HG02852 (cell line): ENCODE measurements around the gene PLEKHM3.
"Not testable (repeated sequence)": the region's sequence is repeated elsewhere in the genome, so short reads cannot be mapped to it uniquely, and the experiment has no call there.

Experiments used
- ATAC-seq: cut with Tn5 transposase; IDR thresholded peaks from one replicate; pipeline ENCODE4 v1.9.1; 2021; ENCODE audit warnings: mild to moderate bottlenecking, moderate library complexity; ENCODE audit not compliant: unreplicated experiment

The PLEKHM3 gene

GRCh38 chr2:208037564-208038487, 12.5 kb upstream of the PLEKHM3 start:
- no peak for ATAC-seq

DNA sequence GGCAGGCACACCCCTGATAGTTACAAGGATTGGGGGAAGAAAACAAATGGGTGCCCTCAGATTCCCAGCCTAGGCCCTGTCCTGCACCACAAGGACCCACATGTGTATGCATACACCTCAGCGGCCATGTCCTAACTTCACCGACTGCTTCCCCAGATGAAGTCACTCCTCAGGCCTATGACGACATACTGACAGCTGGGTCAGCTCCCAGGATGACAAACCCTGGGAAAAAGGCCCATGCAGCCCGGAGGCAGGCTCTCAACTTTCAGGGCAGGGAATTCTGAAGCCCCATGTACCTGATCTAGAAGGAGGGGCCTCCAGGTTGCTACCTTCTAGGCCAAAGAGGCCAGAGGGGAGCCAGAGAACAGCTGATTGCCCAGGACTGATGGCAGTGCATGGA, 11.0 kb upstream of the PLEKHM3 start:
- no peak for ATAC-seq

GRCh38 chr2:208034503-208035140, 9.3 kb upstream of the PLEKHM3 start:
- ATAC-seq: no peak

DNA sequence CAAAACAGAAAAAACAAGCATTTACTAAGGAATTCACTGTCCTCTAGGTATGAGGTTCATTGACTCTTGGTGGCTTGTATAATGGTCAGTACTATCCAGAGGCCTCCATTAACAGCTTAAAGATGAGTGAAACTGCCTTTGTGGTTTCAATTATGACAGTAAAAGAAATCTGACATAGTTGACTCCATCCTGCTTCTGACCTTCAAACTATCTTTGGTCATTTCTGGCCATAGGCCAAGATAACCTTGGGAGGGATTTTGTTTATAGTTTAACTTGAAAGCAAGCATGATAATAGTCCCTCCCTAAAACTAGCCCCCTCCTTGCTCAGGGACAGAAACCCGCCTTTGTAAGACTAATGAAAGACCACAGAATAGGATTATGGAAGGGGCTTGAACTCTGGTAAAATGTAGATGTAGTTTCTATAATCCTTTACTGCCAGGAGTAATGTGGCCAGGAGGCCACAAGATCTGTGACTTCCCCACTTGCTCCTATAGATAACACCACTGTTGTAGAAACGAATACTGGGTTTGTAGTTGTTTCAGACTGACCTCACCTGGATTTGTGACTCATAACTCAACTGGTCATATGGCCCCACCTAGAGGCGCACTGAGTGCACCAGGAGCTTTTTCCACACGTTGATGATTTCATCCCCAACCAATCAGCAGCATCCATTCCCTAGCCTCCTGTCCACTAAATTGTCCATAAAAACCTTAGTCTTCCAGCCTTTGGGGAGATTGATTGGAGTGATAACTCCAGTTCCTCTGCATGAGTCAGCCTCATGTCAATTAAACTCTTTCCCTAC, 8.6 kb upstream of the PLEKHM3 start:
- peak; percentile 91 for ATAC-seq

GRCh38 chr2:208031608-208032019, 6.3 kb upstream of the PLEKHM3 start:
- ATAC-seq: no peak

GRCh38 chr2:208025814-208026184, 472 bp upstream of the PLEKHM3 start:
- peak; percentile 19 for ATAC-seq

GRCh38 chr2:208024091-208024490, 1.2 kb downstream of the PLEKHM3 start:
- ATAC-seq: no peak

DNA sequence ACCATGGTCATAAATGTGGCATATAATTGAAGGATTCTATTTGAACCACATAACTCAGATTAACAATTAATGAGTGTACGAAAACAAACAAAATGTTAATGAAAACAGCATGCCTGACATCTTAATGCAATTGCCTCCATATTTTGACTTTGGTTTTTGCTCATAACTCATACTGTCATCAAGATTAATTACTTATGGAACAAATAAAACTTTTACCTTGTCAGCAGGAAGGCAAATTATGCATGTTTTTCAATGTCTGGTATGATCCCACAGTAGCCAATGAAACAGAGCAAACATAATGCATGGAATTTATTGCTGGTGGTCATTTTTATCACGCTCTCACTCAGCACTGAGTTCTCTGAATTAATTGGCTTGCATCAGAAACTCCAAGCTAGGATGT, 5.1 kb downstream of the PLEKHM3 start:
- no peak for ATAC-seq

GRCh38 chr2:208018124-208018712, 7.1 kb downstream of the PLEKHM3 start:
- ATAC-seq: not testable (repeated sequence)

DNA sequence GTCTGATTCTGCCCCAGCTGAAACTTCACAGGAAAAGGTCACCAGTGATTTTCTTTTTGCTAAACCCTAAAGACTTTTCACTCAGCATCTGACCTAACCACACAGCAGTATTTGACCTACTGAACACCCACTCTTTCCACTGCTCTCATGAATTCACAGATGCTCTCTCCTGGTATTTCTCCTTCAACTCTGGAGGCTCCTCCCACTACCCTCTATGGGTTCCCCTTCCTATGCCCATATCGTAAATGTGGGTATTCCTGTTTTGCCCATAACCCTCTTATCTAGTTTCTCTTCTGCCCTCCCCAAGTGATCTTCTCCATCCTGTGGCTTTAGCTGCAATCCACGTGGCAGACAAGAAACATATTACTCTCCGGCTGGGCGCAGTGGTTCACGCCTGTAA, 7.6 kb downstream of the PLEKHM3 start:
- no peak for ATAC-seq

DNA sequence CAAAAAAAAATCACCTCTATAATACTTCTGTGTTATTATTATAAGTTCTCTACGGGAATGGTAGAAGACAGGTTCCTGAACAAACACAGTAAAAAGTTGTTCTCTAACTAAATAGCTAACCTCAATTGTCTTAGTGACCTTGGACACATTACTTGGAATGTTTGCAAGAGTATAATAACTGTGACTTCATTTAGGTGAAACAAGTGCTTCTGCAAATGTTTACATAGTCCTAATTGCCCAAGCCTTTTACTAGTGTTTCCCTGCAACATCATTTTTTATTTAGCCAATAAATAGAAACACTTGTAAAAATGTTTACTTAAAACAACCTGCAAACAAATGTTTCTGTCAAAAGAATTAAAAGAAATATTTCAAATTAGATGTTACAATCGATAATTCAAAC, 9.9 kb downstream of the PLEKHM3 start:
- no peak for ATAC-seq

DNA sequence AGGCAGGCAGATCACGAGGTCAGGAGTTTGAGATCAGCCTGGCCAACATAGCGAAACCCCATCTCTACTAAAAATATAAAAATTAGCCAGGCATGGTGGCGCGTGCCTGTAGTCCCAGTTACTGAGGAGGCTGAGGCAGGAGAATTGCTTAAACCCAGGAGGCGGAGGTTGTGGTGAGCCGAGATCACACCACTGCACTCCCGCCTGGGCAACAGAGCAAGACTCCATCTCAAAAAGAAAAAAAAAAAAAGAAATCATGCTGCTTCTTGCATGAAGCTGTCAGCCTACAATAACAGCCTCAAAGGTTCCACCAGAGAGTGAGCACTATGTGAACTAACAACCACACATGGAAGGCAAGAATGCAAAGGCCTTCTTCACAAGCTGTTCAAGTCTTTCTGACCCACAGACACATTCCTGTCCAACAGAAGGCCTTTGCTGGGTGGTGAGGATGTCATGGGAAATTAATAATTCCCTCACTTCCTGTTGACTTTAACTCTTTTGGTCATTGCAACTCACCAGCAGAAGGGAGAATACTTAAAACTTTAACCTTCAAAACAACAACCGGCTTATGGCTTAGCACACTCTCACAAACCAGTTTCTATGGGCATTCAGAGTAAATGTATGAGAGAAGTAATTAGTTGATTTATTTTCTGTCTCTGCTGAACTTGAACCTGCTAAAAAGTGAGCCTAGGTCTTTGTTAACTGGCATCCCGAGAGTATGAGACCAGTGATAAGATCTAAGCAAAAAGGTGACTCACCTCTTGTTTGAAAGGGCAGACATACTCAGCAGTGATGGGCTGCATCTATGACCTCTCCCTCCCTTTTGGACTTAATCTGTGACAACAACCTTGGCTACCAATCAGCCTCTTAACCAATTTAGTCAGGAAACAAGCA, 11.8 kb downstream of the PLEKHM3 start:
- ATAC-seq: no peak

DNA sequence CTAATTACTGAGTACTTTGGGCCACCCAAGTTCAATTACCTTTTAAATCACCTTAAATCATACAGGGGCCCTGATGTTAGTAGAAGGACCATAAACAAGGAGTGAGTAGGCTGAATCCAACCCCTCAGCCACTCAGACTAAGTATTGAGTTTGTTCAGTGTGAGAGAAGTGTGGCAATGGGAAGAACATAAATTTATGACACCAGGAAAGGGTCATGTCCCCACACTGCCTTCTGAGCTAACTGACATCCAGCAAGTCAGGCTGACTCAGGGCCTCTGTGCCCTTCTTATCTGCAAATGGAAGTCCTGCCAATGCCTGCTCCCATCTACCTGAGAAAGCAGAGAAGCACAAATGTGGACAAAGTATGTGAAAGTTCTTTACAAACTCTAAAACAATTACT, 12.9 kb downstream of the PLEKHM3 start:
- ATAC-seq: no peak

DNA sequence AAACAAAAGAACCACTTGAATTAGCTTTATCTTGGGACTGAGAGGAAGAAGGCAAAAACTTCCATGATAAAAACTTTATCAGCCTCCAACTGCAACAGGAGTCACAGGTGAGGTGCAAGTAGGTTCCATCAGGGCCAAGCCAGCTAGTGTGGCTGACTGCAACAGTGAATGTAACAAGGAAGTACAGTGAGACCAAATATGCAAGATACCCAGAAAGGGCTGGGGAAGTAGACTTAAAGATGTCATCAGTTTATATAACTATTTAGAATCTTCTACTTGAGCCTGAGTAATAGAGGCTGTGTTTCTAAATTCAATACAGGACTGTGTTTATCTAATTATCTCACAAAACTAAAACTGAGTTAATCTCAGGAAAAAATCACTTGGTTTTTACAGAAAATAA, 14.8 kb downstream of the PLEKHM3 start:
- no peak for ATAC-seq

- ATAC-seq: peak; percentile 84
Measured at GRCh38 chr2:208006833-208007232, 18.5 kb downstream of the PLEKHM3 start.

DNA sequence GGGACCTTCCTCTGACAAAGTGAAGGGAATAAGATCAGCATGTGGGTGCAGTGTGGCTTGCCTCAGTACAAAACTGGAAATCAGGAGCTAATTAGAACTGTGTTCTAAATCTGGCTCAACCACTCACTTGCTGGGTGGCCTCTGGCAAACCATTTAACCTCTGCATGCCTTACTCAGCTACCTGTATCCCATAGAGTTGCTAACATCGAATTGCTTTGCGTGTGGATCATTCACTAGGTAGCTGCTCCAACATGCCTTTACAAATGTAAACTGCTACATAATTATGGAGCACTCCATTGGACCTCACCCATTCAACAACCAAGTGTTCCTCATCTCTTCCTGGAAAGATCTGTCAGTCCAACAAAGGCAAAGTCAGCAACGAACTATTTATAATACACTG, 19.0 kb downstream of the PLEKHM3 start:
- ATAC-seq: no peak

DNA sequence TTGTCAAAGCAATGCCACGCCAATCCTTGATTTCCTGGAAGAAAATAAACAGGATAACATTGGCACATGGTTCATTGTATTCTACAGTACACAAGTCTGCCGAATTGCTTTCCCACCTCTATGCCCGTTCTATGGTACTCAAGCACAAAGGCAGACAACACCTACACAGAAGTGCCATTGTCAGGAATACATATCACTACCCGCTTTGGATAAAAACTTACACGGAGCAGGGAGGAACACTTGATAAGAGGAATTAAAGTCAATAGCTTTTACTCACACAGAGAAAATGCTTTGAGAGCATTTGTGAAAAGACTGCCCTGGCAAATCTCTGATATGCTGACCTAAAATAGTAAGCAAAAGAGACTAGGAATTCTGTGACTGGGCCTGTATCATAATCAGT, 23.4 kb downstream of the PLEKHM3 start:
- no peak for ATAC-seq

DNA sequence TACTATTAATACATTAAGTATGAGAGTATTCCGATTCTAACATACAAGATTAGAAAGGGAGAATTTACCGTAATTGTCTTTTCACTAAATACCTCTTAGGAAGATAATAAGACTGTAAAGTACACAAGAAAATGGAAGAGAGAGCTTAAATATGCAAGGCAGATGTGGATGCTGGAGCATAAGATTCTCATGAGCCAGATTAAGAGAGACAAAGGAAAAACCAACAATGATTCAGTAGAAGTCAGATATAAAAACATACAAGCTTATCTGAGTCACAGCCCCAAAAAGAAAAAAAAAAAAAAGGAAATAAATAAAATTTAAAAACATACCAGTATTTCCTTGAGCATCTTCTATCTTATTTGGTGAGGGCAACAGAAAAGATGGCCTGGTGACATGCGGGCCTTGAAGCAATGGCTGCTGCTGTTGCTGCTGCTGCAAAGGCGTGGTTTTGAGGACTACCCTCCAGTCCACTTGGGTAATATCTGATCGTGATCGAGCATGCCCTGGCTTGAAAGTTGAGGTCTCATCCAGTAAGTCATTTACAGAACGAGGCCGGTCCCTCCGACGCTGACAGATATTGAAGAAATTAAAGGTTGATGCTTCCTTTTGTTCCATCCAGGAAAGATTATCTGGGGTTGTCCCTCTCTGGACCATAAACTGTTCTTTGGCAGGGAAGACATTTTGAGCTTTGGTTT, 24.5 kb downstream of the PLEKHM3 start:
- ATAC-seq: no peak

DNA sequence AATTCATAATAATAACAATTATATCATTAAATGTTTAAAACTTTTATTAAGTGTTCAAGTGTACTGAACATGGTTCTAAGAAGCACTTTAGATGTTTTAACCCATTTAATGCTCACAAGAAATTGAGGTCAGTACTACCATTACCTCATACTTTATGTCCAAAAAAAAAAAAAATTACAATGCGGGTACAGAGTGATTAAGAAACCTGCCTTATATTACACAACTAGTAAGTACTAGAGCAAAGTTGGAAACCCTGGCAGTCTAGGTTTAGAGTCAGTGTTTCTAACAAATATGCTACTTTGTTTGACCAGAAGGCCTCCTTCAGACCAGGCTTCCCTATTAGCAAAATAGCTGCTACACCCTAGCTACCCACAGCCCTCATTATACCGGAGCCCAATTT, 28.5 kb downstream of the PLEKHM3 start:
- ATAC-seq: no peak

GRCh38 chr2:207995887-207996286, 29.4 kb downstream of the PLEKHM3 start:
- no peak for ATAC-seq
